ENCODE data around the gene YIPF3.
"Not testable (repeated sequence)": the region's sequence is repeated elsewhere in the genome, so short reads cannot be mapped to it uniquely, and the experiment has no call there.

GRCh38 chr6:43498291-43498690, 18.4 kb downstream of the YIPF3 start:
- TF ChIP-seq, protein P1, sequence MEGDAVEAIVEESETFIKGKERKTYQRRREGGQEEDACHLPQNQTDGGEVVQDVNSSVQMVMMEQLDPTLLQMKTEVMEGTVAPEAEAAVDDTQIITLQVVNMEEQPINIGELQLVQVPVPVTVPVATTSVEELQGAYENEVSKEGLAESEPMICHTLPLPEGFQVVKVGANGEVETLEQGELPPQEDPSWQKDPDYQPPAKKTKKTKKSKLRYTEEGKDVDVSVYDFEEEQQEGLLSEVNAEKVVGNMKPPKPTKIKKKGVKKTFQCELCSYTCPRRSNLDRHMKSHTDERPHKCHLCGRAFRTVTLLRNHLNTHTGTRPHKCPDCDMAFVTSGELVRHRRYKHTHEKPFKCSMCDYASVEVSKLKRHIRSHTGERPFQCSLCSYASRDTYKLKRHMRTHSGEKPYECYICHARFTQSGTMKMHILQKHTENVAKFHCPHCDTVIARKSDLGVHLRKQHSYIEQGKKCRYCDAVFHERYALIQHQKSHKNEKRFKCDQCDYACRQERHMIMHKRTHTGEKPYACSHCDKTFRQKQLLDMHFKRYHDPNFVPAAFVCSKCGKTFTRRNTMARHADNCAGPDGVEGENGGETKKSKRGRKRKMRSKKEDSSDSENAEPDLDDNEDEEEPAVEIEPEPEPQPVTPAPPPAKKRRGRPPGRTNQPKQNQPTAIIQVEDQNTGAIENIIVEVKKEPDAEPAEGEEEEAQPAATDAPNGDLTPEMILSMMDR (IDR thresholded peaks at IDR 0.05), result not testable (repeated sequence)
- TF ChIP-seq USF1 (IDR thresholded peaks at IDR 0.05; ENCODE audit: borderline replicate concordance, low read depth); EP300 (IDR thresholded peaks at IDR 0.05; ENCODE audit: borderline replicate concordance in 1 of 2, low read depth in 1 of 2, low read length in 1 of 2); TAF1 (IDR thresholded peaks at IDR 0.05; ENCODE audit: borderline replicate concordance, low read depth, low read length); ELF1 (IDR thresholded peaks at IDR 0.05); RAD21 (IDR thresholded peaks at IDR 0.05; ENCODE audit: low read length); ZBTB33 (IDR thresholded peaks at IDR 0.05; ENCODE audit: borderline replicate concordance, low read depth); YY1 (IDR thresholded peaks at IDR 0.05; ENCODE audit: low read depth); REST (IDR thresholded peaks at IDR 0.05; ENCODE audit: low read depth, low read length); MXI1 (IDR thresholded peaks at IDR 0.05; ENCODE audit: low read depth, low read length): not testable (repeated sequence)
- TF ChIP-seq, protein P2, sequence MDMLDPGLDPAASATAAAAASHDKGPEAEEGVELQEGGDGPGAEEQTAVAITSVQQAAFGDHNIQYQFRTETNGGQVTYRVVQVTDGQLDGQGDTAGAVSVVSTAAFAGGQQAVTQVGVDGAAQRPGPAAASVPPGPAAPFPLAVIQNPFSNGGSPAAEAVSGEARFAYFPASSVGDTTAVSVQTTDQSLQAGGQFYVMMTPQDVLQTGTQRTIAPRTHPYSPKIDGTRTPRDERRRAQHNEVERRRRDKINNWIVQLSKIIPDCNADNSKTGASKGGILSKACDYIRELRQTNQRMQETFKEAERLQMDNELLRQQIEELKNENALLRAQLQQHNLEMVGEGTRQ (IDR thresholded peaks at IDR 0.05; ENCODE audit: borderline replicate concordance, low read depth, low read length), result not testable (repeated sequence)
- TF ChIP-seq, protein P3, sequence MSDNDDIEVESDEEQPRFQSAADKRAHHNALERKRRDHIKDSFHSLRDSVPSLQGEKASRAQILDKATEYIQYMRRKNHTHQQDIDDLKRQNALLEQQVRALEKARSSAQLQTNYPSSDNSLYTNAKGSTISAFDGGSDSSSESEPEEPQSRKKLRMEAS (IDR thresholded peaks at IDR 0.05; ENCODE audit: low read depth), result not testable (repeated sequence)

Data from SK-N-SH (cell line).